ENCODE results near the gene CPNE2.

GRCh38 chr16:57126411-57126810 is 34.0 kb downstream of the CPNE2 start:
- TF ChIP-seq CTCF (IDR thresholded peaks at IDR 0.05) (no peak), POLR2A (IDR thresholded peaks at IDR 0.05) (no peak)
